GM21619 (cell line): ENCODE data around the gene ZNF197.
"Not testable (repeated sequence)": the region's sequence is repeated elsewhere in the genome, so short reads cannot be mapped to it uniquely, and the experiment has no call there.

Source experiments
- ATAC-seq: cut with Tn5 transposase; IDR thresholded peaks from one replicate; pipeline ENCODE4 v1.9.1; 2021; ENCODE audit not compliant: unreplicated experiment

The ZNF197 gene

DNA sequence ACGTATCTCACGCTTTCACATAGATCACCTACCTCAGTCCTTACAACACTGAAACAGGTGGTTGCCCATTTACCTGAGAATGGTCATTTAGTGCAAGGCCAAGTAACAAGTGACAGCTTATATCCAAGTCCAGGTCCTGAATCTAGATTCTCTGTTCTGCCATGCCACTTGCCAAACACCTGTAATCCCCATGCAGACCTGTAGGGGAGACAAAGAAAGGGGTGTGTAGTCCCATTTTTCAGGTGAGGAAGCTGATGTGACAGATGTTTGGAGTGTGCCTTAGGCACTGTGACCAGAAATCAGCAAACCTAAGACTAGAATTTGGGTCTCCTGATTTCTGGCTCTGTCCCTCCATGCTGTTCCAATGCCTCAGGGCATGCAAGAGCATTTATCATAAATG, 36.4 kb downstream of the ZNF197 start:
- ATAC-seq = no peak

DNA sequence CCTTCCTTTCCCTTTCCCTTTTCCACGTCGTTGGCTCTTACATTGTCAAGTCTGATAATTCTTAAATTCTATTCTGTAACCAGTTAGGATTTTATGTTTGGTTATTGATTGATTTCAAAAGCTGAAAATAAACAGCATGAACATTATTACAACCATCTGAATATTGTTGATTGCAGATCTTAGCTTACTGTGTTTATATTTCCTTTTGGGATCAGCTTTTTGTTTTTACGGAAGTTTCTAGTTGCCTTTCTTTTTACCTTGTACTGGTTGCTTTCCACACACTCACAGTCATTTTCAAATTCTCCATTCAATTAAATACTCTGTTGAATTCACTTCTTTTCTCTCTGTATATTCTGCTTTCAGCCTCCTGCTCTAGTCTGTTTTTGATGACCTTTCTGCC, 40.3 kb downstream of the ZNF197 start:
- ATAC-seq = no peak

DNA sequence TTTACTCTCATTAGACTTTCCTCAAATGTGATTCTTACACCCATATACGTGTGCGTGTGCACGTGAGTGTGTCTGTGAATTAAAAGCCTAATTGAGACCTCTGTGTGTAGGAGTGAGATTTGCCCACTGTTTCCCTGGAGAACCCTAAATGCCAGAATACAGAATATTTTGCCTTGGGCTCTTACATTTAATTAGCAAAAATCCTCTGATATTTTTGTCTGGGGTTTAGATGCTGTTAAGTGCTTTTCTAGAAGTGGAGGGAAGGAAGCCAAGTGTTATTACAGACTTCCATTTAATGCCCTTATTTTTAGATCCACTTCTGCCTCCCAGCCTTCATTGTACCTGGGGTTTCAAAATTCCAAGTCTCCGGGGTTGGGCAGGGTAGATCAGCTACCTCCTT, 41.5 kb downstream of the ZNF197 start:
- no peak for ATAC-seq

DNA sequence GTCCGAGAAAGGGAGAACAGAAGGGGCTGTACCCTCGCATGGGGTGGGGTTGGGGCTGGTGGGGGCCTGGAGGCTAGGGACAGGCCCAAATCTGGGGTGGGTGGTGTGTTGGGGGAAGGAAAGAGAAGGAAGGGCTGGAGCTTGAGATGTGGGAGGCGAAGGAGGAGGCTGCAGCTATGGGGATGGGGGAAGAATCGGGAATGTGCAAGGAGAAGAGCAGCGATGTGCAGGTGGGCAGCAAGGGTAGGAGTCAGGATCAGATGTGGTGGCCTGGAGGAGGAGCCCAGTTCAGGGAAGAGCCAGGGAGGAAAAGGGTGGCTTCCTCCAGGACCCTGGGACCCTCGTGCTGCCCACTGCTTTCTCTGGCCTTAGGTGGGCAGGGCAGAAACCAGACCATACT, 44.9 kb downstream of the ZNF197 start:
- ATAC-seq = no peak

DNA sequence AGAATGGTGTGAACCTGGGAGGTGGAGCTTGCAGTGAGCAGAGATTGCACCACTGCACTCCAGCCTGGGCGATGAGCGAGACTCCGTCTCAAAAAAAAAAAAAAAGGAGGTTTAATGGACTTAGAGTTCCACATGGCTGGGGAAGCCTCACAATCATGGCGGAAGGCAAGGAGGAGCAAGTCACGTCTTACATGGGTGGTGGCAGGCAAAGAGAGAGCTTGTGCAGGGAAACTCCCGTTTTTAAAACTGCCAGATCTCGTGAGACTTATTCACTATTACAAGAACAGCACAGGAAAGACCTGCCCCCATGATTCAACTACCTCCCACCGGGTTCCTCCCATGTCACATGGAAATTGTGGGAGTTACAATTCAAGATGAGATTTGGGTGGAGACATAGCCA, 48.6 kb downstream of the ZNF197 start:
- not testable (repeated sequence) for ATAC-seq

DNA sequence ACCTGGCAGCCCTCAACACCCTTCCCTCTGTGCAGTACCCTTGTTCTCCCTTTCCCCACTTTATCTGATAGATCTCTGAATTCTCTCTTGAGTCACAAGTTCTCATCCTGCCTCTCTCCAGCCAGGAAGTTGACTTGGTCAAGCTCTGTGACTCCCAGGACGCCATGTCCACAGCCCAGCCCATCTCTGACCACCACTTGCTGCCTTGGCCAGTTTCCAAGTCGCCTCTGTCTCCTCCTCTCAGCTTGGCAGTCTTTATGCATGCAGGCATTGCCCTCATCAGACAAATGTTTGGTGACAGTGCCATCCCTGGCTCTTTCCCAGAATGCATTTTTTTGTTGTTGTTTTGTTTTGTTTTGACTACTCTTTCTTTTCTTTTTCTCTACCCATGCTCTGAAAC, 49.4 kb downstream of the ZNF197 start:
- ATAC-seq = no peak

DNA sequence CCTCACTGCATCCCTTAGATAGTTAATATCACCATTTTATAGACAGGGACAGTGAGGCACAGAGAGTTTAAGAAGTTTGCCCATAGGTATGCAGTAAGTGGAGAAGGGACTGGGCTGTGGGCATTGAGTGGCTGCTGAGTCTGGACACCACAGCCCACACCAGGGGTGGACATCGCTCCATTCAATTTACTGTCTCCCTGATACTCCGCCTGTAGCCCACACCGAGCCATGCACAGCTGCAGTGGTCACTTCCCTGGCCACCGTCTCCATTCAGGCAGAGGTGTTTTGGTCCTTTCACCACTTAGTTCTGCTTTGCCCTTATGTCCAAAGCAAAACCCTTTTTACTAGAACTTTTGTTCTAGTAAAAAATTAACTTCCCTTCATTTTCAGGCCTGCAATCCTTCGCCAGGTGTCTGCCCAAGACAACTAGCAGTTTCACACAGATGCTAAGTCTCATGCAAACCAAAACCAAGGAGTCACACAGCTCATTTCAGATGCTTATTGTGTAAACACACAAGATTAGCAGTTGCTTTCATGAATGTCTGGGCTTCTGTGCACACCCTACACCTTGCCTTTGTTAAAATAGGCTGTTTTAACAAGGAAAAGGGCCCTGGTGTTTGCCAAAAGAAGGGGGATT, 53.8 kb downstream of the ZNF197 start:
- no peak for ATAC-seq

DNA sequence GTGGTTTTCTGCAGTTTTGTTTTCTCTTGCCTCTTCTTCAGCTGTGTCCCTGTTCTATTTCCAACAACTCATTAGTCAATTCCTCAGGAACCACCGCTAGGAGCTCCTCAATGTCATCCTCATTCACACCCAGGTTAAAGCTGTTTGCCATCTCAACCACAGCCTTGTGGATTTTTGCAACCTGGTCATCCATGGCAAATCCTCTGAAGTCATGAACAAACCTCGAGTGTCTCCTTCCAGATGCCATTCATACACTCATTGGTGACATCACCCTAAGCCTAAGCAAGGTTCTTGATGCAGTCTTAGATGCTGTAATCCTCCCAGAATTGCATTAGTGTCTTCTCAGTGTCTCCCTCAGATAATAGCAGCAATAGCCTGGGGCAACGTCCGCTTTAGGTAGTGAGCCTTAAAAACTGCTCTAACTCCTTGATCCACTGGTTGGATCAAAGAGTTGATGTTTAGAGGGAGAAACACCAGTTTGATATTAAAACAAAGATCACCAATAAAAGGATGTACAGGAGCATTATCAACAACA, 56.2 kb downstream of the ZNF197 start:
- no peak for ATAC-seq

DNA sequence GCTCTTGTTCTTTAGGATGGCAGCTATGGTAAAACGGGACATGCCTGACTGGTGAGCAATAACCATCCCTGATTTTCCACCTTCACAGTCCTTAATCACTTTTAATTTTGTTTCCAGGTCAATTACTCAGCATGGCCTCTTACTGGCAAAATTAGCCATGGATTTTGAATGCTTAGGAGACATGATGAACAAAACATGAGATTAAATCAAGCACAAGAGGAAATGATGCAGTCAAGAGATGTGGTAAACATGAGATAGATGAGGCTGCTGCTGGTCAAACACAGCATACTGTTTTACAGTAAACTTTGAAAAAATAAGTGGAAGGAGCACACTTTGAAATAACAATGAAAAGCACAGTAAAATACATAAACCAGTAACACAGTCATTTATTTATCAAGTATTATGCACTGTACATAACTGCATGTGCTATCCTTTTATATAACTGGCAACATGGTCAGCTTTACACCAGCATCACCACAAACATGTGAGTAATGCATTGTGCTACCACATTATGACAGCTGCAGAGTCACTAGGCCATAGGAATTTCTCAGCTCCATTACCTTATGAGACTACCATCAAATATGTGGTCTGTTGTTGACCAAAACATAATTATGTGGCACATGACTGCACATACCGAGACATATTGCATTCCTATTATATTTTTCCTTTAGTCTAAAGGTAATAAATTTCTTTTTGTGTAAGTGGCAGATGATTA, 57.5 kb downstream of the ZNF197 start:
- no peak for ATAC-seq

DNA sequence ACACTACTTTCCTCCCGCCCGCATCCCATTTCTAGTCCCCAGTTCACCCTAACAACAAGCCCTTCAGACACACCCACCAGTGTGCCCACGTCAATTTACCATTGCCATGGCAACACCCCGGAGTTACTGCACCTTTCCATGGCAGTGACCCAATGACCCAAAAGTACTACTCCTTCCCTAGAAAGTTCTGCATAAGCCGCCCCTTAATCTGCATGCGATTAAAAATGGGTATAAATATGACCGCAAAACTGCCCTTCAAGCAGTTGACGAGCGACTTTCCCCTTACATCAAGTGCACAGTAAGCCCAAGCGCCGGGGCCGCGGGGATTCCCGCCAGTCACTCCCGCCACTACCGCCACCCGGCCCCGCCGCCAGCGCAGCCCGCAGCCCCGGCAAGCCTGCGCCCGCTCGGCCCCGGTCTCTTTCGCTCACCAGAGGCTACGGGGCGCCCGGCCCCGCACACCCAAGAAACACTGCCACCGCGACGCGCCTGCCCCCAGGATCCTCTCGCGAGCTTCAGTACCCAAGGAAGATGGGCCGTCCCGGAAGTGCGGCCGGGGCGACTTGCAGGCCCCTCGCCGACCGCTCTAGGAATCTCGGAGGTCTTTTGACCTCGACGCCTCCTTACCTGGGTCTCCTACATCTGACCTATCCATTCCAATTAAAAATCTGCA, 60.4 kb downstream of the ZNF197 start:
- peak; percentile 91 for ATAC-seq

DNA sequence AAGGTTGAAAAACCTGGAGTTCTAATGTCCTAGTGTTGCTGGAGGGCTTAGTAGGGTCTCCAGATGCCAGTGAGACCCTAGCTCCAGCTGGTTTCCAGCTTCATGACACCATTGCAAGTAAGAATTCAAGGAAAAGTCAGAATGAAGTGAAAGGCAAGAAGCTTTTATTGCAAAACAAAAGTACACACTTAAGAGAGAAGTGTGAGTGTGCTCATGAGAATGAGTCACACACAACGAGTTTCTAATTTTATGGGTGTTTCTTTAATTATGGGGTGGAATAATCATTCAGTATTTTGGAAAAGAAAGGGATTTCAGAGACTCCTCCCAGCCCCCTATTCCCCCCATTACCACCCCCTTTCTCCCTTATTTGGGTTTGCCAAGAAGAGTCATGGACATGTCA, 63.1 kb downstream of the ZNF197 start:
- ATAC-seq = no peak
